DLD1 (cell line): Measurements from ENCODE around the gene PHACTR3.

Source experiments
- in situ Hi-C: cut with HindIII; loops from 2 replicates; pipeline ENCODE4 v1.10.0; 2017; ENCODE audit warnings: low sequenced_read_pairs

Gene PHACTR3

GRCh38 chr20:59573837-59574236 lies 30.5 kb upstream of the PHACTR3 start:
- in situ Hi-C loops, result no loop called here

DNA sequence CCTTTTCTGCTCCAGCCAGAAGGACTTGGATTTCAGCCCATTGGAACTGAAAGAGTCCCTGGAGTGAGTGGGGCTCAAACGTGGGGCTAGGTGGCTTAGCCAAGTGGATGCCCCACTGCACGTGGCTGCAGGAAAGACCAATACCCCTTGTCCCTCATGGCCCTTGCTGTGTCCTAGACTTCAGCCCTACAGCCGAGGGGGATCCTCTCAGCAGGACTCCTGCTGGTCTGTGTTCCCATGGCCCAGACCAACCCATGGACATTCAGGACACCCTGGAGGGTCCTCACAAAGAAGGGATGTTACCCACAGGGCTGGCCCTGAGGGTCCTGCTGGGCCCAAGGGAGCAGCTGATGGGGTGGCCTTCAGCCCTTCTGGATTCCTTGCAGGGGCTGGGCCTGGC lies 30.0 kb upstream of the PHACTR3 start:
- in situ Hi-C loops, result no loop called here

- in situ Hi-C loops, result no loop called here
Observed at GRCh38 chr20:59575216-59575615, 29.1 kb upstream of the PHACTR3 start.

- in situ Hi-C loops, result no loop called here
Observed at GRCh38 chr20:59575653-59576052, 28.7 kb upstream of the PHACTR3 start.

DNA sequence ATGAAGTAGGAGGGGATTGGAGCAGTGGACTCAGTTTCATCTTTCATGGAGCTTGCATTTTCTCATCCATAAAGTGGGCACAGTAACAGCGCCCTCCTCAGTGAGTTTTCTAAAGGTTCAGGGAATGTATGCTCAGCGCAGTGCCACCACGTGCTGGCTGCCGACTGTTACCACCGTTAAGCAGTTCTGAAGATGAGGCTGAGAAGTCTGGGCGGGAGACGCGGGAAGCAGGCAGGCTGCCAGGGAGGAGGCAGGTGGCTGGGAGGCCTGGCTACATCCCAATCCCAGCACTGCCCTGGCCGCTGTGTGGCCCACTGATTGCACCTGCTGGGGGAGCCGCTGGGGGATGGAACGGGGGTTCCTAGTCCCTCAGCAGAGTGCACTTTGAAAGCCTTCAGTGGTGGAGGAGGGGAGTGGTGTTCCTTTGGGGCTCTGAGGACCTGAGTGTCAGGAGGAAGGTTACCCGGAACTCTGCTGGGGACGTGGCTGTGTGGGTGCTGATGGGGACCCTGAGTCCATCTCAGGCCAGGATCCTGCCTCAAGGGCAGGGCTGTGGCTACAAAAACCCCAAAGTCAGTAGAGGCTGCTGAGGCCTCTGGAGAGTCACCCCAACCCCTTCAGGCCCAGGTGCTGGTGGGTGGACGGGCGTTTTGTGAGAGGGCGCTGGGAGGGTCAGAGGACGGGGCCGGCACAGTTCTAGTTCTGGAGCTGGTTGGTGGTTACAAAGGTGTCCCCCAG lies 28.0 kb upstream of the PHACTR3 start:
- in situ Hi-C loops, result no loop called here

GRCh38 chr20:59577037-59577808 lies 27.1 kb upstream of the PHACTR3 start:
- in situ Hi-C loops, result no loop called here

DNA sequence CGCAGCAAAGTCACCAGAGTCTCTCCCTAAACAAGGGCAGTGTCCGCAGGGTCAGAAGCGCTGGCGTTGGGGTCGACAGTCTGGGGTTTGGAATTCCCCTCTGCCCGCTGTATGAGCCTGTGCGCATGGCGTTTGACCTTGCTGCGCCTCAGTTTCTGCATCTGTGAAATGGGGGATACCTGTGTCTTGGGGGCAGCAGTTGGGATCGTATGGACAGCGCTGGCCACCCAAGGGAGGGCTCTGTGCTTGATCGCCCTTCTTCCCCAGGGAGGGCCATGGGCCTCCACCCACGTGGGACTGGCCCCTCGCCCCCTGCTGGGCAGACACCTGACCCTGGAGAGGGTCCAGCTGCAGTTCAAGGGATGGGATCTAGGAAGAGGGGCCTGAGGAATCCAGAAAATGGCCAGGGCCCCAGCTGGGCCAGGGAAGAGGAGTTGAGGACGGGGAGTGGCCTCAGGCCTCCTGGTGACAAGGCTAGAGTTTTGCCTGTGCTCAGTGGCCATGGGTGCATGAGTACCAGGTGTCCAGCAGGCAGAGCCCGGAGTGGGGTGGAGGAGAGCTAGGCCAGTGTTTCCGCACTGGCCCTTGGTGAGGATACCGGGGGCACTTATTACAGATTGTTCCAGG lies 26.4 kb upstream of the PHACTR3 start:
- in situ Hi-C loops, result no loop called here

DNA sequence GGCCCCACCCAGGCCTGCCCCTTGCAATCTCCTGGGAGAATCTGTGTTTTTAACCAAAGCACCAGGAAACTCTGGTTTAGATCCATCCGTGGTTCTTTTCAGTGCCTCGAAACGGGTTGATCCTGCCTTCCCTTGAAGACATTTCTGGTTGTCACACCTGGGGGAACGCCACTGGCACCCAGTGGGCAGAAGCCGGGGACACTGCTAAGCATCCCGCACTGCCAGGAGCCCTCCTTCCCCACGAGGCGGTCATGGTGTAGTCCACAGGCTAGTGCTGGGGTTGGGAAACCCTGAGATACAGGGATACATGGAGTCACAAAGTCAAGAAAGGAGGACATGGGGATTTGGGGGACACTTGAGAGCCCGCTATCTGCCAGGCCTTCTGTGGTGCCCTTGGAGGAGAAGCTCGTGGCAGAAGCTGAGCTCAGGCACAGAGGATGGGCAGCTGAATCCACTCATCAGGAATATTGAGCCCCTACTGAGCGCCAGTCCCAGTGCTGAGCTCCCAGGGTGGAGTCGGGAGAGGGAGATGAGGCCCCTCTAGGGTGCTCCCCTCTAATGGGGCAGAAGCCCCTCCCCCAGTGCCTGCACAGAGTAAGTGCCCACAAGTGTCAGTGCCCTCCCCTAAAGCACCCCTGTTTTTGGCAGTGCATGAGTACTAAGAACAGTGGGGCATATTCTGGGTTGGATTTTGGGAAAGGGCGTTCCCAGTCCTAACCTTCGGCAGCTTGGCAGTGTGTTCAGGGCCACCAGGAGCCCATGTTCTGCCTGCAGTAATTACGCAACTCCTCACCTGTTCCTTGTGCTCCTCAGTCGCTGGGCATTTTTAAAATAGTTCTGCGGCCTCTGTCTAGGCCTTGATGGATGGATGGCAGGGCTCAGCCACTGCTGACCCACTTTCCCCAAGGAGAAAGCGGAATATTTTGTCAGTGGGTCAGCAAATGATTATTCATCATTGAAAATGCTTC lies 25.6 kb upstream of the PHACTR3 start:
- in situ Hi-C loops, result no loop called here

DNA sequence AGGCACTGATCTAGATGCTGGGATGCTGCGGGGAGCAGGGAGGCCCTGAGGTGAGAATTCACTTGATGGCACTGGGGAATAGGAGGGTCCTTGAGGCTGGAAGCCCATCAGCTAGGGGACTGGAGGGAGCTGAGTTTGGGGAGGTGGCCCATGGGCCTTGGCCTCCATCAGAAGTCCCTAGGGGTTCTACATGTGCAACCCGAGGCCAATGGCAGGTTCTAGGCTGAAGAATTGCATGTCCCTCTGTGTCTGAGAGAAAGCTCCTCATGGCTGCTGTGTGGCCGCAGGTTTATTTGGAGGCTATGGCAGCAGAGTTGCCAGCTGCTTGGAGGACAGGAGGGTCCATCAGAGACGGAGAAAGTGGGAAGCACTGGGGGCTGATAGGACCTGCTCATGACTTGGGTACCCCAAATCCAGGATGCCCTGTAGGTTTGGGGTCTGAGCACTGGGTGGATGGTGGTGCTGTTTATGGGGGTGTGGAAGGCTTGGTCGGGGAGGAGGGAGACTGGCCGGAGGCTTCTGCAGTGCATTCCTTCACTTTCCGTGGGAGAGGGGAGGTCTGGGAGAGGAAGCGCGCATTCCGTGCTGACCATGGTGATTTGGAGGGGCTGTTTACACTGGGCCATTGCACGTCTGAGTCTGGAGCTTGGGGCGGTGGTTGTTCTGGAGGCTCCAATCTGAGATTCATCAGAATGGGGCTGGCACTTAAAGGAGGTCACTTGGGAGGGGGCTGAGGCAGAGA lies 24.8 kb upstream of the PHACTR3 start:
- in situ Hi-C loops, result no loop called here

DNA sequence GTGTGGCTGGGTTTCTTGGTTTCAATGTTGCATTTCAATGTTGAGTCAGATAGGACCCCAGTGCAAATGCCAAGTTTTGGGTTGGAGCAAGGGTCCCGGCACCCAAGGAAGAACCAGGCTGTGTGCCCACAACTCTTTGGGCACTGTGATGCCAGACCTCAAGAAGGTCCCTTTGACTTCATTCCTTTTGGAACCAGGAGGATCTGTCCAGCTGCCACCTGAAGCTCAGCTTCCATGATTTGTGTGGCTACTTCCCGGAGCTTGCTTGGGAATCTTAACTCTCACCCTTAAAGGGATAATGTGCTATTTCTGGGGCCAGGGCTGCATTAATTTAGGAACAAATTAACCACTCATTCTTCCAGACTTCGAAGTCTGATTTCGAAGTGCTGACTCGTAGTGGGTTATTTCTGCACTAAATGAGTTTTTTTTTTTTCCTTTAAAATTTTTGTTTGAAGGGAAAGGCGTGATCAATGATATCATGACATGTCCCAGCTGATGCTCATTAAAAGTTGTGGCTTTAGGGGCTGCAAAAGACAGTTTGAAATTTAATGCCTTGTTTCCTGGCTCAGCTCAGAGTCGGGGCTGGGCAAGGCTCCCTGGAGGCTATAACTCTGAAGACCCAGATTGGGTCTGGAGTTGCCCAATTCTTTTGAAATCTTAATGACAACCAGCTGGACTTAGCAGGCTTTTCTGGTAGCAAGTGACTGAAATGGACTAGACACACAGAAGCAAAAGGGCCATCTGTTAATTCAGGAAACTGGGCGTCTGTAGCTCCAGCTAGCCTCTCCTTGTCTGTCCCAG lies 24.0 kb upstream of the PHACTR3 start:
- in situ Hi-C loops, result no loop called here

- in situ Hi-C loops, result no loop called here
Observed at GRCh38 chr20:59580991-59581401, 23.3 kb upstream of the PHACTR3 start.

DNA sequence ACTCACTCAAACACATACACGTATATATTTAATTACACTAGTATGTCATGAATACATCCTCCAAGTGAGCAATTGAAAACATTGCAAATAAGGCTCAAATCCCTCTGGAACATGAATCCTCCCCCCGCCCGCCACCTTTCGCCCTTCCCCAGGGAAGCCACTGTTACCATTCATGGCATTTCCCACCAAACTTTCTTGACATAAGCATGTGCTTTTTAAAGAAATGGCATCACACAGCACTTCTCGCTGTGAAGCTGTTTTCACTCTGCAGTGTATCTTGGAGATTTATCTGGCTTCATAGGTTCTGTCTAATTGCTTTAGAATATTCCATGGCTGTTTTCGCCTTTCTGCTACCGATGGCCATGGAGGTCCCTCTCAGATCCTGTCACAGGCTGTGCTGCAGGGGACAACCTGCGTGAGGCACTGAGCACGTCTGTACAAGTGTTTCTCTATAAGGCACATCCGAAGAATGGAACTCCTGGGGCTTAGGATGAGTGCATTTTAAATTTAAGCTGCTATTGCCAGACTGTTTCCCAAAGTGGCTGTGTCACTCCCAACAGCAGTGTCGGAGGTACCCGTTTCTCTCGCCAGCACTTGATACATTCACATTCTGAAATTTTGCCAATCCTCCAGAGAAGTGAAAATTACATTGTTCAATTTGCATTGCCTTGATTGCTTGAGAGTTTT lies 22.2 kb upstream of the PHACTR3 start:
- in situ Hi-C loops, result no loop called here

DNA sequence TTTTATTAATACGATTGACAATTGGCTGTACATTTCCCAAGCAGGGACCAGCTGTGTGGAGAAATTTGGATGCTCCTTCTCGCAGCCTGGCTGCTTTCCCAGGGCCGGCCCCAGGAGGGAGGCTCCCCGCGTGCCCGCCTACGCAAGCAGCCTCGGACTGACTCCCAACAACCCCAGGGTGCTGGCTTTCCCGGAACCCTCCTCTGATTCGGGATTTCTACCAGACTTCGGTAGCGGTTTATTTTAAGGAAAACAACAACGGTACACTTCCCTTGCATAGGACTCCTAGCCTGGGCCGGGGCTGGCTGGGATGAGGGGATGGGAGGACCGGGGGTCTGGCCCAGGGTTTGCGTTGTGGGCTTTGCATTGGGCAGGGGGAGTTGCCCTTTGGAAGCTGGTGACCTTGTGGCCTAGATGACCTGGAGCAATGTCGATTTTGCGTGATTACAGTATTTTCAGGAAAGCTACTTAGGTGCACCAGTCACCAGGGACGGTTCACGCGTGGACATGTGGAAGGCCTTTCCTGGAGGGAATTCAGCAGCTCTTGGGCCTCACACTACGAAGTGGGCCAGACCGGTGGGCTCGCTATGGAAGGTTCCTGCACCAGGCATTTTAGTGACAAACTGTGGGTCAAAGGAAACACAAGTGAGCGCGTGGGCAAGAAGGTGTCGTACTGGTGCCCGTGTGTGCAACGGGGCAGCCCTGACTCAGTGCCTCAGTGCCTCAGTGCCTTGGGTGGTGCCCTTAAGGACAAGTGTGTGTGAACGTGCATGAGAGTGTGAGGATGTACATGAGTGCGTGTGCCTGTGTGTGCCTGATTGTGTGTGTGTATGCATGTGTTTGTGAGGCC lies 20.7 kb upstream of the PHACTR3 start:
- in situ Hi-C loops, result no loop called here

DNA sequence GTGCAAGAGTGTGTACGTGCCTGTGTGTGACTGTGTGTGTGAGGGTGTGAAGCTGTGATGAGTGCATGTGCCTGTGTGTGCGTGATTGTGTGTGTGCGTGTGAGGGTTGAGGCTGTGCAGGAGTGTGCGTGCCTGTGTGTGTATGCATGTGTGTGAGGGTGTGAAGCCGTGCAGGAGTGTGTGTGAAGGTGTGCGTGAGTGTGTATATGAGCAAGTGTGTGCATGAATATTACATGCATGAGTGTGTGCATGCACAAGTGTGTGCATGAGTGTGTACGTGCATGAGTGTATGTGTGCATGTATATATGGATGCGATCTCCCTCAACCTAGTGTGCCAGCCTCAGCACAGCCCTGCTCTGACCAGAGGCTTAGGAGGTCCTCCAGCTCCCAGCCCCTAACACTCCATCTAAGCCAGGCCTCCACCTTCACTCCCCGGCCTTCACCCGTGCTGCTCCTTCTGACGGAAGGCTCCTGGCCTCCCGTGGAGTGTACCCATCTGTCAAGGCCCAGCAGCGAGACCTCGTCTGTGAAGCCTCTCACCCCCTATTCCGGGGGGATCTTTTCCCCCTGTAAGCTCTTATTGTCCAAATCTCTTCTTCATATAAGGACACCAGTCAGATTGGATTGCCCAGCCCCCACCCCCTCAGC lies 19.9 kb upstream of the PHACTR3 start:
- in situ Hi-C loops, result no loop called here

- in situ Hi-C loops, result no loop called here
Observed at GRCh38 chr20:59585714-59586409, 18.5 kb upstream of the PHACTR3 start.

GRCh38 chr20:59586613-59587012 lies 17.7 kb upstream of the PHACTR3 start:
- in situ Hi-C loops, result no loop called here

GRCh38 chr20:59587570-59587969 lies 16.8 kb upstream of the PHACTR3 start:
- in situ Hi-C loops, result no loop called here
